GM18951 (cell line): ENCODE measurements around the gene MEGF6.
"Not testable (repeated sequence)": the region's sequence is repeated elsewhere in the genome, so short reads cannot be mapped to it uniquely, and the experiment has no call there.

Source experiments
- POLR2A ChIP-seq: IDR thresholded peaks from 4 replicates; pipeline ENCODE4 v1.6.1; 2011; ENCODE audit warnings: mild to moderate bottlenecking; ENCODE audit not compliant: insufficient read length, insufficient read depth; ENCODE audit errors: extremely low read depth
- in situ Hi-C: fragments of 300-500 bp; cut with MboI; formaldehyde crosslinking; loops from one replicate; pipeline ENCODE4 v1.12.0; 2022; ENCODE audit warnings: low sequenced_read_pairs, mixed read lengths, inconsistent platforms; ENCODE audit not compliant: unreplicated experiment

MEGF6 gene

GRCh38 chr1:3597599-3597964 lies 13.7 kb downstream of the MEGF6 start:
- no peak for TF ChIP-seq POLR2A
- in situ Hi-C loops = no loop called here

- in situ Hi-C loops = no loop called here
- TF ChIP-seq POLR2A = no peak
Measured at GRCh38 chr1:3596663-3597598, 14.4 kb downstream of the MEGF6 start.

GRCh38 chr1:3595949-3596348 lies 15.4 kb downstream of the MEGF6 start:
- in situ Hi-C loops = no loop called here
- no peak for TF ChIP-seq POLR2A

GRCh38 chr1:3594706-3595377 lies 16.5 kb downstream of the MEGF6 start:
- in situ Hi-C loops = no loop called here

GRCh38 chr1:3593745-3594144 lies 17.6 kb downstream of the MEGF6 start:
- in situ Hi-C loops = no loop called here
- no peak for TF ChIP-seq POLR2A

More at GRCh38 chr1:3594706-3595377, 16.5 kb downstream of the MEGF6 start:
- no peak for TF ChIP-seq POLR2A

- TF ChIP-seq POLR2A = no peak
- in situ Hi-C loops = no loop called here
Measured at GRCh38 chr1:3593334-3593733, 18.0 kb downstream of the MEGF6 start.

- in situ Hi-C loops = no loop called here
- TF ChIP-seq POLR2A = no peak
Measured at GRCh38 chr1:3590951-3591865, 20.1 kb downstream of the MEGF6 start.

- in situ Hi-C loops = no loop called here
Measured at GRCh38 chr1:3590139-3590763, 21.1 kb downstream of the MEGF6 start.

GRCh38 chr1:3588395-3588794 lies 22.9 kb downstream of the MEGF6 start:
- in situ Hi-C loops = no loop called here
- TF ChIP-seq POLR2A = no peak

More at GRCh38 chr1:3590139-3590763, 21.1 kb downstream of the MEGF6 start:
- no peak for TF ChIP-seq POLR2A

GRCh38 chr1:3586986-3587759 lies 24.1 kb downstream of the MEGF6 start:
- in situ Hi-C loops = no loop called here
- no peak for TF ChIP-seq POLR2A

- in situ Hi-C loops = no loop called here
- no peak for TF ChIP-seq POLR2A
Measured at GRCh38 chr1:3585940-3586568, 25.3 kb downstream of the MEGF6 start.

- in situ Hi-C loops = not testable (repeated sequence)
Measured at GRCh38 chr1:3585353-3585868, 25.9 kb downstream of the MEGF6 start.
